ENCODE results near the gene IGFL1.
A peak's percentile ranks its signal among the peaks of the same experiment; 100 is the strongest.

DNA sequence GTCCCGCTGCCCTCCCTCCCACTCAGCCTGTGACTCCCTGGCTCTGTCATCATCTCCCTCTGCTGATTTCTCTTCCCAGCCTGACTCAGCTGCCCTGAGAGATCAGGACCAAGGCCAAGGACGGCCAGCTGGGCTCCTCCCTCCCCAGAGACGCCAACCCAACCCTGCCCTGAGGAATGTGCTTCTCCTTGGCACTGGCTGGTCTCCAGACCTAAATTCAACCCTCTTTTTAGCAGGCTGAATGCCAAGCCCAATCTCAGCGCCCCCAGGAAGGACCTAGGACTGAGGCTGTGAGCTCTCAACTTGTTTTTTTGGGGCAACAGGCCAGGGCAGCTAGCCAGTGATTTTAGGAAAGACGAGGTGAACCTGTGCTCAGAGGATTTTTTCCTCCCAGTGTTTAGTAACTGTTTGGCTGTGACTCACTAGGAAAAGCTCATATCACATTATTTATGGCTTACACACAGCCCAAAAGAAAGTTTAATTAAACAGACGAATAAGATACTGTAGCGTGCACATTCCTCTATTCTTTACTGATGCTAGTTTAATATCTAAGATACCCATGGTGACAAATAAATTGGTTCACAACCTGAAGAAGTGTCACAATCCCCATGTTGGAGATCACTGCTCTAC lies 7.4 kb upstream of the IGFL1 start:
- TF ChIP-seq, protein P1, sequence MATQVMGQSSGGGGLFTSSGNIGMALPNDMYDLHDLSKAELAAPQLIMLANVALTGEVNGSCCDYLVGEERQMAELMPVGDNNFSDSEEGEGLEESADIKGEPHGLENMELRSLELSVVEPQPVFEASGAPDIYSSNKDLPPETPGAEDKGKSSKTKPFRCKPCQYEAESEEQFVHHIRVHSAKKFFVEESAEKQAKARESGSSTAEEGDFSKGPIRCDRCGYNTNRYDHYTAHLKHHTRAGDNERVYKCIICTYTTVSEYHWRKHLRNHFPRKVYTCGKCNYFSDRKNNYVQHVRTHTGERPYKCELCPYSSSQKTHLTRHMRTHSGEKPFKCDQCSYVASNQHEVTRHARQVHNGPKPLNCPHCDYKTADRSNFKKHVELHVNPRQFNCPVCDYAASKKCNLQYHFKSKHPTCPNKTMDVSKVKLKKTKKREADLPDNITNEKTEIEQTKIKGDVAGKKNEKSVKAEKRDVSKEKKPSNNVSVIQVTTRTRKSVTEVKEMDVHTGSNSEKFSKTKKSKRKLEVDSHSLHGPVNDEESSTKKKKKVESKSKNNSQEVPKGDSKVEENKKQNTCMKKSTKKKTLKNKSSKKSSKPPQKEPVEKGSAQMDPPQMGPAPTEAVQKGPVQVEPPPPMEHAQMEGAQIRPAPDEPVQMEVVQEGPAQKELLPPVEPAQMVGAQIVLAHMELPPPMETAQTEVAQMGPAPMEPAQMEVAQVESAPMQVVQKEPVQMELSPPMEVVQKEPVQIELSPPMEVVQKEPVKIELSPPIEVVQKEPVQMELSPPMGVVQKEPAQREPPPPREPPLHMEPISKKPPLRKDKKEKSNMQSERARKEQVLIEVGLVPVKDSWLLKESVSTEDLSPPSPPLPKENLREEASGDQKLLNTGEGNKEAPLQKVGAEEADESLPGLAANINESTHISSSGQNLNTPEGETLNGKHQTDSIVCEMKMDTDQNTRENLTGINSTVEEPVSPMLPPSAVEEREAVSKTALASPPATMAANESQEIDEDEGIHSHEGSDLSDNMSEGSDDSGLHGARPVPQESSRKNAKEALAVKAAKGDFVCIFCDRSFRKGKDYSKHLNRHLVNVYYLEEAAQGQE (IDR thresholded peaks at IDR 0.05; ENCODE audit: insufficient read depth in 1 of 2, low read depth in 2 of 2, low read length in 2 of 2), result peak; percentile 84 to 91
- TF ChIP-seq SIN3A (IDR thresholded peaks at IDR 0.05; ENCODE audit: borderline replicate concordance, insufficient read depth, low read length) (no peak), POLR2AphosphoS5 (IDR thresholded peaks at IDR 0.05; ENCODE audit: low read depth, low read length) (no peak), TAF1 (IDR thresholded peaks at IDR 0.05; ENCODE audit: borderline replicate concordance, insufficient read depth, low read length) (no peak)

All from PFSK-1 (cell line).